Left ventricle myocardium inferior (tissue), 1 donor: Measurements from ENCODE around the gene DST. TPM values are rescaled to one million over a fixed set of nuclear protein-coding genes. Genes with fewer than 3 reads are reported as not detected.

Experiments
- DNase-seq: peaks from one replicate; pipeline ENCODE4 v3.0.0-alpha.2; 2020
- H3K27ac ChIP-seq: fragments of 200-600 bp; replicated peaks from 2 replicates; pipeline ENCODE4 v1.8.0; 2021
- H3K27me3 ChIP-seq: fragments of 200-600 bp; 2 replicates; pipeline ENCODE4 v1.8.0; 2021; ENCODE audit warnings: low read depth
- H3K36me3 ChIP-seq: fragments of 200-600 bp; 2 replicates; pipeline ENCODE4 v1.8.0; 2021
- H3K4me1 ChIP-seq: fragments of 200-600 bp; 2 replicates; pipeline ENCODE4 v1.8.0; 2021
- H3K4me3 ChIP-seq: fragments of 200-600 bp; 2 replicates; pipeline ENCODE4 v1.8.0; 2021; ENCODE audit warnings: mild to moderate bottlenecking, moderate library complexity
- H3K9me3 ChIP-seq: fragments of 200-600 bp; replicated peaks from 2 replicates; pipeline ENCODE4 v1.8.0; 2021
- CTCF ChIP-seq: fragments of 200-600 bp; IDR thresholded peaks from 2 replicates; pipeline ENCODE4 v1.8.0; 2021; ENCODE audit warnings: antibody characterized with exemption, mild to moderate bottlenecking, borderline replicate concordance
- intact Hi-C: fragments of 100-400 bp; cut with micrococcal nuclease; formaldehyde crosslinking; loops from one replicate; pipeline ENCODE4 v1.11.0; 2022
- total RNA-seq: library from RNA; stranded (reverse); fragmentation: NEBNext Ultra II Directional; extraction: Animal tissue kit (Norgen Biotek cat#: 25700); gene quantifications from one replicate; pipeline ENCODE4 v1.2.1, GENCODE V29; 2021
- donor health status: DM: no; HTN: yes; CAD: no; lungs with severe emphysema.

DST gene
- total RNA-seq, 1 donor from 2014 or later, result 331 TPM

GRCh38 chr6:56489559-56489958, 153.1 kb downstream of the DST start:
- Histone ChIP-seq H3K4me3 (no peak overlapping the region), H3K36me3 (peaks cover 85% of the 10 kb centered on the region), H3K4me1 (peaks cover 31% of the 10 kb centered on the region), H3K27ac (no peak overlapping the region), H3K27me3 (no peaks in the 10 kb centered on the region), H3K9me3 (no peaks in the 10 kb centered on the region)
- no peak for TF ChIP-seq CTCF
- intact Hi-C loops, result no loop called here
- DNase-seq, result no peak

- H3K9me3 ChIP-seq, result no peaks in the 10 kb centered on the region
These were observed 154.4 kb downstream of the DST start for GRCh38 chr6:56488281-56488680.

GRCh38 chr6:56486681-56487080, 156.0 kb downstream of the DST start:
- intact Hi-C loops, result no loop called here
- peaks cover 83% of the 10 kb centered on the region for H3K36me3 ChIP-seq
- peaks cover 35% of the 10 kb centered on the region for H3K4me1 ChIP-seq

More at GRCh38 chr6:56488281-56488680, 154.4 kb downstream of the DST start:
- no peak for DNase-seq
- H3K36me3 ChIP-seq, result peaks cover 83% of the 10 kb centered on the region
- H3K4me1 ChIP-seq, result peaks cover 37% of the 10 kb centered on the region
- intact Hi-C loops, result no loop called here
- H3K27ac ChIP-seq, result no peak overlapping the region
- H3K27me3 ChIP-seq, result no peaks in the 10 kb centered on the region
- no peak overlapping the region for H3K4me3 ChIP-seq
- TF ChIP-seq CTCF, result no peak

GRCh38 chr6:56484669-56485068, 158.0 kb downstream of the DST start:
- Histone ChIP-seq H3K27me3 (no peaks in the 10 kb centered on the region), H3K4me3 (no peak overlapping the region), H3K27ac (no peak overlapping the region), H3K4me1 (peaks cover 34% of the 10 kb centered on the region), H3K9me3 (peaks cover 3% of the 10 kb centered on the region), H3K36me3 (peaks cover 92% of the 10 kb centered on the region)
- intact Hi-C loops, result no loop called here
- DNase-seq, result no peak
- TF ChIP-seq CTCF, result no peak

More at GRCh38 chr6:56486681-56487080, 156.0 kb downstream of the DST start:
- no peaks in the 10 kb centered on the region for H3K27me3 ChIP-seq
- no peak for TF ChIP-seq CTCF
- no peak for DNase-seq
- H3K27ac ChIP-seq, result no peak overlapping the region
- H3K4me3 ChIP-seq, result no peak overlapping the region
- H3K9me3 ChIP-seq, result no peaks in the 10 kb centered on the region

GRCh38 chr6:56483929-56484328, 158.8 kb downstream of the DST start:
- Histone ChIP-seq H3K9me3 (peaks cover 10% of the 10 kb centered on the region), H3K27me3 (no peaks in the 10 kb centered on the region), H3K36me3 (peaks cover 91% of the 10 kb centered on the region), H3K4me3 (no peak overlapping the region), H3K27ac (no peak overlapping the region), H3K4me1 (peaks cover 34% of the 10 kb centered on the region)
- TF ChIP-seq CTCF, result no peak
- DNase-seq, result no peak
- intact Hi-C loops, result no loop called here
